Stomach (tissue), 9 donors: ENCODE results near the gene MKKS. TPM values are rescaled to one million over a fixed set of nuclear protein-coding genes. Genes with fewer than 3 reads are reported as not detected.

Experiments used
- DNase-seq, 2 donors: peaks; one replicate each; pipeline versions ENCODE4 v3.0.0 to v3.0.0-alpha.2; 2013 to 2019
- H3K27ac ChIP-seq, 5 donors: fragments of 200-600 bp in 4 of 5; sonication (generic) in 4 of 5; one replicate each; pipeline ENCODE4 v1.5.1; 2013 to 2019; ENCODE audit warnings: mild to moderate bottlenecking in 1 of 5, moderate library complexity in 1 of 5
- H3K27me3 ChIP-seq, 3 donors: fragments of 200-600 bp; sonication (generic); one replicate each; pipeline ENCODE4 v1.5.1; 2017 to 2019; ENCODE audit warnings: mixed run types in 1 of 3
- H3K36me3 ChIP-seq, 4 donors: fragments of 200-600 bp; sonication (generic); 1 replicate in 3 of 4; 2 replicates in 1 of 4; pipeline ENCODE4 v1.5.1; 2016 to 2019
- H3K4me1 ChIP-seq, 4 donors: fragments of 200-600 bp; sonication (generic); one replicate each; pipeline ENCODE4 v1.5.1; 2016 to 2019
- H3K4me3 ChIP-seq, 4 donors: fragments of 200-600 bp; sonication (generic) in 3 of 4; one replicate each; pipeline ENCODE4 v1.5.1; 2016 to 2019; ENCODE audit warnings: mild to moderate bottlenecking in 1 of 4
- H3K9me3 ChIP-seq, 4 donors: fragments of 200-600 bp; sonication (generic); one replicate each; pipeline ENCODE4 v1.5.1; 2016 to 2019
- EP300 ChIP-seq: sonication (generic); formaldehyde crosslinking; IDR thresholded peaks from one replicate; pipeline ENCODE4 v1.6.1; 2017; ENCODE audit warnings: antibody characterized with exemption
- POLR2A ChIP-seq, 4 donors: fragments of 450-650 bp; IDR thresholded peaks; one replicate each; pipeline ENCODE4 v1.6.1; 2016; ENCODE audit warnings: antibody characterized with exemption in 4 of 4, control low read depth in 2 of 4, mild to moderate bottlenecking in 1 of 4, moderate library complexity in 1 of 4
- POLR2AphosphoS5 ChIP-seq, 3 donors: sonication (generic); formaldehyde crosslinking; IDR thresholded peaks; one replicate each; pipeline ENCODE4 v1.6.1; 2016; ENCODE audit warnings: antibody characterized with exemption in 3 of 3
- WGBS, 5 donors: extraction: QIAGEN DNeasy Blood & Tissue Kit in 3 of 5; methylation state at CpG; one replicate each; pipeline versions ENCODE4 v1.1.5 to v1.1.7; 2013 to 2018; 5-methylcytosine and 5-hydroxymethylcytosine counted together
- intact Hi-C: fragments of 100-400 bp; cut with DNase I; formaldehyde crosslinking; loops from one replicate; pipeline ENCODE4 v1.15.1; 2023; ENCODE audit warnings: low total_unique reads
- polyA plus RNA-seq, 3 donors: library from polyadenylated mRNA; stranded (reverse); fragments of 200-250 nt; gene quantifications; one replicate each; pipeline ENCODE4 v1.2.3, GENCODE V29; 2013
- total RNA-seq, 5 donors: library from RNA; depleted of rRNA; stranded (reverse); fragments of >200 nt; gene quantifications; one replicate each; pipeline versions ENCODE4 v1.1.0 to v1.2.3, GENCODE V29; 2014 to 2016
- TF ChIP-seq, protein P1 (sequence below), 7 experiments: fragments of 450-650 bp in 4 of 7; fragments of 200-600 bp in 3 of 7; sonication (generic) in 3 of 7; IDR thresholded peaks; one replicate each; pipeline ENCODE4 v1.5.1; 2016 to 2019; ENCODE audit warnings: antibody characterized with exemption in 7 of 7, control low read depth in 2 of 7, mild to moderate bottlenecking in 1 of 7
- donor health status: healthy with polysubstance abuse.
- donor health status: Bipolar disorder and iron deficiency.
- donor health status: healthy.

Gene MKKS
- total and polyA plus RNA-seq, 8 donors = 6.1 to 18.6 (median 12.3) TPM

DNA sequence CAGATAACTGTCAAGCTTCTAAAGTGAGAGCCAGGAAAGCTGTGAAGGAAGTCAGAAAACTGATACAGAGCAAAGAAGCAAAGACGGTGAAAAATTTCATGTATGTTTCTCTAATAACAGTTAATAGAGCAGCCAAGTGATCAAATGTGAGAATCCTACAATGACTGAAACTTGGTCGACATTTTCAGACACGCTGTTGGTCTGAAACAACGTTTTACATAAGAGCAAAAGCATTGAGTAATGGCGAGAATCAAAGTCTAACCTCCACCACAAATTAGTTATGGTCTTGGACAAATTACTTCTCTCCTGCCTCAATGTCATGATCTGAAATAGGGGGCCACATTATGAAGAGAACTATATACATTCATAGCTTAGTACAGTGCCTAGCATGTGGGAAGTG is 3.3 kb downstream of the MKKS start:
- H3K4me1 ChIP-seq = peaks cover 19 to 69% (median 47%) of the 10 kb centered on the region in 4 donors
- H3K9me3 ChIP-seq = no peaks in the 10 kb centered on the region
- DNase-seq = no peak
- H3K36me3 ChIP-seq = peaks cover 0 to 4% (median 0%) of the 10 kb centered on the region in 4 donors
- WGBS, 5 donors = 79 to 93% (median 83%) methylated on average over 5 of the region's 5 CpGs
- intact Hi-C loops = loop anchor here (10.0 kb wide), 1 partner anchor 456 kb away; no protein-coding TSS in a partner anchor
- no peaks in the 10 kb centered on the region for H3K27me3 ChIP-seq
- no peak for TF ChIP-seq EP300
- TF ChIP-seq, protein P1, sequence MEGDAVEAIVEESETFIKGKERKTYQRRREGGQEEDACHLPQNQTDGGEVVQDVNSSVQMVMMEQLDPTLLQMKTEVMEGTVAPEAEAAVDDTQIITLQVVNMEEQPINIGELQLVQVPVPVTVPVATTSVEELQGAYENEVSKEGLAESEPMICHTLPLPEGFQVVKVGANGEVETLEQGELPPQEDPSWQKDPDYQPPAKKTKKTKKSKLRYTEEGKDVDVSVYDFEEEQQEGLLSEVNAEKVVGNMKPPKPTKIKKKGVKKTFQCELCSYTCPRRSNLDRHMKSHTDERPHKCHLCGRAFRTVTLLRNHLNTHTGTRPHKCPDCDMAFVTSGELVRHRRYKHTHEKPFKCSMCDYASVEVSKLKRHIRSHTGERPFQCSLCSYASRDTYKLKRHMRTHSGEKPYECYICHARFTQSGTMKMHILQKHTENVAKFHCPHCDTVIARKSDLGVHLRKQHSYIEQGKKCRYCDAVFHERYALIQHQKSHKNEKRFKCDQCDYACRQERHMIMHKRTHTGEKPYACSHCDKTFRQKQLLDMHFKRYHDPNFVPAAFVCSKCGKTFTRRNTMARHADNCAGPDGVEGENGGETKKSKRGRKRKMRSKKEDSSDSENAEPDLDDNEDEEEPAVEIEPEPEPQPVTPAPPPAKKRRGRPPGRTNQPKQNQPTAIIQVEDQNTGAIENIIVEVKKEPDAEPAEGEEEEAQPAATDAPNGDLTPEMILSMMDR (IDR thresholded peaks at IDR 0.05) = no peak
- no peak for TF ChIP-seq POLR2AphosphoS5 (IDR thresholded peaks at IDR 0.05)
- TF ChIP-seq POLR2A (IDR thresholded peaks at IDR 0.05) = no peak
- no peak overlapping the region for H3K4me3 ChIP-seq
- no peak overlapping the region for H3K27ac ChIP-seq

GRCh38 chr20:10430000-10430466 is 4.0 kb downstream of the MKKS start:
- H3K36me3 ChIP-seq = peaks cover 0 to 4% (median 0%) of the 10 kb centered on the region in 4 donors
- intact Hi-C loops = loop anchor here (10.0 kb wide), 1 partner anchor 455 kb away; no protein-coding TSS in a partner anchor
- peaks cover 19 to 65% (median 45%) of the 10 kb centered on the region in 4 donors for H3K4me1 ChIP-seq
- H3K9me3 ChIP-seq = no peaks in the 10 kb centered on the region
- TF ChIP-seq EP300 (no peak), POLR2AphosphoS5 (IDR thresholded peaks at IDR 0.05) (no peak), POLR2A (IDR thresholded peaks at IDR 0.05) (no peak)
- TF ChIP-seq, protein P1 (IDR thresholded peaks at IDR 0.05) = no peak
- H3K4me3 ChIP-seq = no peak overlapping the region
- H3K27ac ChIP-seq = no peak overlapping the region
- no peaks in the 10 kb centered on the region for H3K27me3 ChIP-seq
- DNase-seq = no peak

DNA sequence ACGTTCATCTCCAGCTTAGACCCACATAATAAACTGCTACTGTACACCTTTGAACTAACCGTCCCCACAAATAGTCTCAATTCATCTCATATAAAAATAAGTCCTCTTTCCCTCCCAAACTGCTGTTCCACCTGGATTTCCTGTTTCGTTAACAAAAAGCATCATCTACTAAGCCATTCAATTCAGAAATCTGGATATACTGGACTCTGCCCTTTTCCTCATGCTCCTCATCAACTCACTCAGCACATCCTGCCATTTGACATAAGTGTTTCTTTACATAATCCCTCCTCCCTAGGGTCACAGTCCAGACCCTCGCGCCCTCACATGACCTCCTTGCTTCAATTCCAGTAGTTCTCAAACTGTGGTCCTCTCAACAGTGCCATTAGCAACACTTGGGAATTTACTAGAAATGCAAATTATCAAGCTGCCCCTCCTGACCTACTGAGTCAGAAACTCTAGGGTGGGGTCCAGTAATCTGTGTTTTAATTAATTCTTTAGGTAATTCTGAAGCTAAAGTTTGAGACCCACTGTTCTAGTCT is 4.5 kb downstream of the MKKS start:
- intact Hi-C loops = no loop called here
- Histone ChIP-seq H3K27ac (no peak overlapping the region), H3K36me3 (peaks cover 0 to 4% (median 0%) of the 10 kb centered on the region in 4 donors), H3K27me3 (no peaks in the 10 kb centered on the region), H3K4me1 (peaks cover 19 to 65% (median 45%) of the 10 kb centered on the region in 4 donors), H3K9me3 (no peaks in the 10 kb centered on the region), H3K4me3 (no peak overlapping the region)
- no peak for TF ChIP-seq POLR2A (IDR thresholded peaks at IDR 0.05)
- TF ChIP-seq, protein P1 (IDR thresholded peaks at IDR 0.05) = no peak
- no peak for TF ChIP-seq EP300
- no peak for TF ChIP-seq POLR2AphosphoS5 (IDR thresholded peaks at IDR 0.05)
- peak in 1 of 2 donors; percentile 16 for DNase-seq
- WGBS, 5 donors = 73 to 90% (median 81%) methylated on average over 5 of the region's 5 CpGs

DNA sequence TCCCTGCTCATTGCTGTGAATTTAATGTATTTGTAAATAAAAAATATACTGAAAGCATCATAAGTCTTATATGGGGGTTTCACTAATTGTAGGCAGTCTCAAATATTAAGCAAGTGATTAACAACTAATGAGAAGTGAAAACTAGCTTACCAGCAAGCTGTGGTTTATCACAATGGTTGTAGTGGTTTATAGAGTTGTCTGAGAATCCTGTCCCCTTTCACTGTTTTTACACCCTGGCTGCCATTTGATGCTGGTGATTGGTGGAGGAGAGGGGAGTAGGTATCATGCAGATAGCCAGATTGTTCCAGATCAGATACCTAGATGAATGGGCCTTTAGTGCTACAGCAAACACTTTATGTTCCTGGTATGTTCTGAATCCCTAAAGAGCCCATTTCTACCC is 6.0 kb downstream of the MKKS start:
- no peak overlapping the region for H3K4me3 ChIP-seq
- TF ChIP-seq, protein P1 (IDR thresholded peaks at IDR 0.05) = no peak
- no peak for TF ChIP-seq EP300
- TF ChIP-seq POLR2A (IDR thresholded peaks at IDR 0.05) = no peak
- TF ChIP-seq POLR2AphosphoS5 (IDR thresholded peaks at IDR 0.05) = no peak
- H3K27me3 ChIP-seq = no peaks in the 10 kb centered on the region
- intact Hi-C loops = no loop called here
- H3K4me1 ChIP-seq = peaks cover 16 to 73% (median 45%) of the 10 kb centered on the region in 4 donors
- H3K9me3 ChIP-seq = no peaks in the 10 kb centered on the region
- H3K27ac ChIP-seq = no peak overlapping the region
- DNase-seq = no peak
- H3K36me3 ChIP-seq = peaks cover 0 to 4% (median under 1%) of the 10 kb centered on the region in 4 donors
